ENCODE data around the gene CCDC146.
"Not testable (repeated sequence)": the region's sequence is repeated elsewhere in the genome, so short reads cannot be mapped to it uniquely, and the experiment has no call there.

The CCDC146 gene

DNA sequence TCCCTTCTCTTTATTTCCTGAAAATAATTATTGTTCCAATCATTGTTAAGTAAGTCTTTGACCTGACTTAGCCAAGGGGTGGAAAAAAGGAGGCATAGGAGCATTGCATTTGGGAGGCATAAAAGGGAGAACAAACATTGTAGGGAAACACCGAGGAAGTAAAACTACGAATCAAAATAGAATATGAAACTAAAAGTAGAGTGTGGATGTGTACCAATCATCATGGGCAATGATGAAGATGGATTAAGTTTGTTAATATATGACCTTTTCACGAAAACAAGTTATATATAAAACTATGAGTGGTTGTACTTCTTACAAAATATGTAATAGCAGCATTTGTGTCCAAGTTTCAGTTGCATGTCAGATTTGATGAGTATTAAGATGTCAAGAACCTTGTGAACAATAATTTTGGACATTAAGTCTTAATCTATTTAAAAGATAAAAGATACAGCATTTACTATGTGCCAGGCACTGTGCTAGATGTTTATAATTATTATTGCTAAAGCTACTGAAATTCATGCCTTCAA lies 52.9 kb downstream of the CCDC146 start:
- H3K27ac Mint-ChIP-seq, H3K36me3 Mint-ChIP-seq, DNase-seq, H3K27me3 Mint-ChIP-seq, H3K4me1 Mint-ChIP-seq, CTCF ChIA-PET, H3K4me3 Mint-ChIP-seq, H3K9me3 Mint-ChIP-seq: not testable (repeated sequence)

DNA sequence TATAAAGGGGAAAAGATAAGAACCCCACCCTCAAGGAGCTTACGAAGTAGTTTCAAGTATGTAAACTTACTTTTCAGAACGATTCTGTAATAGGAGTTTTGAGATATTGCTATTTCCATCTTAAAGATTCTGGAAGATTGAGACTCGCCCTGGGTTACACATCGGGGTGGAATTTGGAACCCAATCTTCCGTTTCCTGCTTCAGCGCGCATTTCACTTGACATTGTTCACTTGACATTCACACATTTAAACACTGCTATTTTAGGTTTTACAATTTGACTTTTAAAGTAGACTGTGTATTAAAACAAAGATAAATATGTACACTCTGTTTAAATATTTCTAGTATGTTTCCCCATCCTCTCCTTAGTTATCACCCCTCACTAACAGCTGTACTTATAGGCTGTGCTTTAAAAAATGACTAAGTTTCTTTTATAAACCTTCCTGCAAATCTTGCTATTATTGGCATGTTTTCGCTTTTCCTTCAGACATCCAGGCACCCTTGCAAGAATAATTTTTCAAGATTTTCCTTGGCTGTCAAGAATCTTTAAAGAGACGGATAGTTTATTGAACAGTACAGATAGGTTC lies 55.0 kb downstream of the CCDC146 start:
- H3K27ac Mint-ChIP-seq, H3K27me3 Mint-ChIP-seq, H3K9me3 Mint-ChIP-seq, H3K4me3 Mint-ChIP-seq, H3K4me1 Mint-ChIP-seq, DNase-seq, CTCF ChIA-PET, H3K36me3 Mint-ChIP-seq: not testable (repeated sequence)

- H3K36me3 Mint-ChIP-seq, CTCF ChIA-PET: not testable (repeated sequence)
These were observed 55.6 kb downstream of the CCDC146 start for GRCh38 chr7:77178024-77178423.

DNA sequence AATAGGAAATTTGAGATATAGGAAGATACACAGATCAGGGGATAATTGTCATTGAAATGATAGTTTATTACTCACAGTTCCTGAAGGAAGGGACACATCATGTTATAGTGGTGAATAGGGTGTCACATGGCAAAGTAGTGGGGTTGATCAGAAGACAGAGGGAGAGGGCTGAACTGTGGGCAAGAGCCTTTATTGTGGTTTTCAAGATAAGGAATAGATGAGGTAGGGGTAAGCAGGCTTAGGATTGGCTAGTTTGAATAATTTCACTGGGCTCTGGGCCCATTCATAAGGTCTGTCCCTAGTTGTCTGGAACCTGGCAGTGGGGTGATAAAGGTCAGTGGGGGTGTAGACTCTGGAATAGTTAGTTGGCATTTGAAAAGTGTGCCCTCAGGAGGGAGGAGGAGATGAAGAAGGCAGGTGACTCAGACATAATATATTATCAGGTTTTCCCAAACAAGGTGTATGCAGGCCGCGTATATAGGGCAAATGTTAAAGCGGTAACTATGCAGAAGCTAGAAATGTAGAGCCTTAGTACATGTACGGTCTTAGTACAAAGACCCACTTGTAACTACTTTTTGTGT lies 58.7 kb downstream of the CCDC146 start:
- CTCF ChIA-PET = no interaction called here
- Mint-ChIP-seq H3K4me3 (no peak overlapping the region), H3K27me3 (no peaks in the 10 kb centered on the region), H3K27ac (no peak overlapping the region), H3K36me3 (peaks cover 3% of the 10 kb centered on the region), H3K9me3 (peaks cover 2% of the 10 kb centered on the region), H3K4me1 (no peaks in the 10 kb centered on the region)
- DNase-seq = no peak

More at GRCh38 chr7:77178024-77178423, 55.6 kb downstream of the CCDC146 start:
- not testable (repeated sequence) for H3K4me3 Mint-ChIP-seq, H3K27me3 Mint-ChIP-seq, H3K27ac Mint-ChIP-seq, H3K9me3 Mint-ChIP-seq, H3K4me1 Mint-ChIP-seq, DNase-seq

- peaks cover 3% of the 10 kb centered on the region for H3K36me3 Mint-ChIP-seq
- CTCF ChIA-PET = interaction anchor here (0.9 kb wide), 1 partner anchor 12 kb away, joined by 4 read pairs; no protein-coding TSS in a partner anchor
- no peak for DNase-seq
- no peak overlapping the region for H3K27ac Mint-ChIP-seq
- H3K27me3 Mint-ChIP-seq = no peaks in the 10 kb centered on the region
- peaks cover 2% of the 10 kb centered on the region for H3K9me3 Mint-ChIP-seq
- no peaks in the 10 kb centered on the region for H3K4me1 Mint-ChIP-seq
- no peak overlapping the region for H3K4me3 Mint-ChIP-seq
These were observed 59.3 kb downstream of the CCDC146 start for GRCh38 chr7:77181734-77182133.

- DNase-seq = no peak
- no peak overlapping the region for H3K4me3 Mint-ChIP-seq
These were observed 59.8 kb downstream of the CCDC146 start for GRCh38 chr7:77182261-77182660.

DNA sequence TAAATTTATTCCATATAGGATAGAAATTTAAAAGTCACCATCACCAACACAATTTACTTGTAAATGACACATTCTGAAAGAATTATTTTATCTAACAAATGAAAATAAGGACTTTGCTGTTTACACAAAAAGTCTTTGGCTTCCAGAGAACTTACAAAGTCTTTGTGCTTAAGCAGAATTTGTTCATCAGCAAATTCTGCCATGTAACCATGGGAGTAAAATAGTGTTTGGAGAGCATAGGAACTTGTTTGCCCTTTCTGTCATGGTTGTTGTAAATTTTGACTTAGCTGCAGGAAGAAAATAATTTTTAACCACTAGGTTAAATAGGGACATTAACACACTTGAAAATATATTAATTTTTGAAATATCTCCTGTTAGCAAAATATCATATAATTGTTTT lies 62.0 kb downstream of the CCDC146 start:
- peaks cover 2% of the 10 kb centered on the region for H3K36me3 Mint-ChIP-seq
- H3K27me3 Mint-ChIP-seq = no peaks in the 10 kb centered on the region
- no peak for DNase-seq
- no peak overlapping the region for H3K4me3 Mint-ChIP-seq
- H3K27ac Mint-ChIP-seq = no peak overlapping the region
- no peaks in the 10 kb centered on the region for H3K4me1 Mint-ChIP-seq
- CTCF ChIA-PET = no interaction called here
- H3K9me3 Mint-ChIP-seq = peaks cover 2% of the 10 kb centered on the region

More at GRCh38 chr7:77182261-77182660, 59.8 kb downstream of the CCDC146 start:
- Mint-ChIP-seq H3K27ac (no peak overlapping the region), H3K4me1 (no peaks in the 10 kb centered on the region), H3K27me3 (no peaks in the 10 kb centered on the region), H3K36me3 (peaks cover 3% of the 10 kb centered on the region), H3K9me3 (peaks cover 2% of the 10 kb centered on the region)
- CTCF ChIA-PET = interaction anchor here (0.9 kb wide), 1 partner anchor 11 kb away, joined by 4 read pairs; no protein-coding TSS in a partner anchor

GRCh38 chr7:77184990-77185389 lies 62.6 kb downstream of the CCDC146 start:
- H3K27ac Mint-ChIP-seq = no peak overlapping the region
- CTCF ChIA-PET = no interaction called here

GRCh38 chr7:77185866-77186265 lies 63.5 kb downstream of the CCDC146 start:
- CTCF ChIA-PET = no interaction called here
- Mint-ChIP-seq H3K4me3 (no peak overlapping the region), H3K27me3 (no peaks in the 10 kb centered on the region), H3K27ac (no peak overlapping the region), H3K36me3 (peaks cover 2% of the 10 kb centered on the region), H3K4me1 (no peaks in the 10 kb centered on the region), H3K9me3 (peaks cover 2% of the 10 kb centered on the region)
- DNase-seq = no peak

More at GRCh38 chr7:77184990-77185389, 62.6 kb downstream of the CCDC146 start:
- Mint-ChIP-seq H3K4me3 (no peak overlapping the region), H3K4me1 (no peaks in the 10 kb centered on the region), H3K27me3 (no peaks in the 10 kb centered on the region), H3K9me3 (peaks cover 2% of the 10 kb centered on the region), H3K36me3 (peaks cover 2% of the 10 kb centered on the region)
- no peak for DNase-seq

- CTCF ChIA-PET = interaction anchor here (0.8 kb wide), 1 partner anchor 9 kb away, joined by 3 read pairs; no protein-coding TSS in a partner anchor
- no peaks in the 10 kb centered on the region for H3K27me3 Mint-ChIP-seq
These were observed 66.5 kb downstream of the CCDC146 start for GRCh38 chr7:77188731-77189437.

DNA sequence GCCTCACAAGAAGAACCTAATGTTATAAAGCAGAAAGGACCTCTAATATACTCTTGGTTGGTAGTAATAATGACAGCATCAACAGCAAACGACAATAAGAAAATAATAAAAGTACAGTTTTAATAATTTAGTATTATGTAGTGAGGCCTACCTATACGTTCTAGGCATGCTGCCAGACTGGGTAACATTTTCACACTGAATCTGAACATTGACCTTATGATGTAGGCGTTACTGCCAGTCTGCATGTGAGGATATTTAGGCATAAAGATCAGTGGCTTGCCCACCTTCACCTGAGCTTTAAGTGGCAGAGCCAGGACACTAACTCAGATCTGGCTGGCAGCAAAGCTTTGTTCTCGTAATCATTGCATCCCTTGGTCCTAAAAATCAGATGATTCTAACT lies 74.7 kb downstream of the CCDC146 start:
- Mint-ChIP-seq H3K4me3 (no peak overlapping the region), H3K27ac (no peak overlapping the region), H3K27me3 (peaks cover 5% of the 10 kb centered on the region), H3K9me3 (no peaks in the 10 kb centered on the region), H3K4me1 (peaks cover 45% of the 10 kb centered on the region), H3K36me3 (peaks cover 5% of the 10 kb centered on the region)
- DNase-seq = no peak
- CTCF ChIA-PET = interaction anchor here (0.7 kb wide), 1 partner anchor 8 kb away, joined by 3 read pairs; no protein-coding TSS in a partner anchor

More at GRCh38 chr7:77188731-77189437, 66.5 kb downstream of the CCDC146 start:
- H3K4me1 Mint-ChIP-seq = peaks cover 14% of the 10 kb centered on the region
- H3K4me3 Mint-ChIP-seq = no peak overlapping the region
- DNase-seq = no peak
- no peaks in the 10 kb centered on the region for H3K9me3 Mint-ChIP-seq
- H3K27ac Mint-ChIP-seq = no peak overlapping the region
- peaks cover 2% of the 10 kb centered on the region for H3K36me3 Mint-ChIP-seq

DNA sequence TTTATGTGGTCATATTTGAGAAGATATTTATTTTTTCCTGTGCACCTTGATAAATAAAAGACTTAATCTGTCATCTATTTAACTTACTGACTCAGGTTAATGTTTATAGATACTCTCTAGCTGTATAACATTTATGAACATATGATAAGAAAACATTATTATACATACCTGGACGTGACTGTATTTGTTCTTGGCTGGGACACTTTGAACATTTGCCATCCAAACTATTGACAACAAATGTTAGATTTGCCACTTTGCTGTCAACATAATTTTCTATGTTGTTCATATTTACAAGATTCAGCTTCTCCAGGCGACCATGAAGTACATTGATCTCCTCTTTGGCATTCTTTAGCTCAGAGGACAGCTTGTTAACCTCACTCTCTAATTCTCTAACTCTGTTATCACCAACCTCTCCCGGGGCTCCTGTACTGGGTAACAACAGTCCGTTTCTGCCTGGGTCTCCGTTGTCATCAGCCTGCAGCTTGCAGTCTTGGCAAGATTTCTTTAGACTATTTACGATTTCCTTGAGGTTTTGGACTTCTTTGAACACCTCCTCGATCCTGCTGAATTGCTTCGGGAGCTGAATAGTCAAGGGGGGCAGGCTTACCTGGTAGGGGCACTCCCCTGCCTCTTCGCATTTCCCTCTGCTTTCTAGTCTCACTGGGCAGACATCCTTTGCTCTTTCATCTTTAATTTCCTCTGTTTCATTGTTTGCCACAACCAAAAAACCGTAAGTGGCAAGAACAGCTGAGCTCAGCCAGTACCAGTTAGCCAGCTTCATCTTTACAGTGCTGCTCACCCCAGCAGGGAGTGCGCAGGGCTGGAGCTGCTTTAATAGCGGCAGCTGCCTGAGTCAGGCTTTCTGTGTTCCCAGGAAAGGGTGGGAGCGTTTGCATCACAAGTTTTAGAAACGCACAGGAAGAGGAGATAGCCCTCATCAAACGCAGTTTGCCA lies 76.9 kb downstream of the CCDC146 start, which contains the start of gene FGL2:
Gene FGL2 (minus strand): TSS at position 807 of the 954 bp plus-strand sequence. CDS start 26 bp downstream, at position 781.
- DNase-seq = peak; percentile 56
- H3K4me1 Mint-ChIP-seq = peaks cover 35% of the 10 kb centered on the region
- H3K9me3 Mint-ChIP-seq = no peaks in the 10 kb centered on the region
- H3K27me3 Mint-ChIP-seq = peaks cover 5% of the 10 kb centered on the region
- H3K36me3 Mint-ChIP-seq = peaks cover 3% of the 10 kb centered on the region
- peak within 1 kb of the TSS; percentile 63 for H3K4me3 Mint-ChIP-seq
- CTCF ChIA-PET = interaction anchor here (0.9 to 2.0 kb wide), 3 partner anchors 38 to 49 kb away, joined by 3 to 7 read pairs (median 7); no protein-coding TSS in a partner anchor
- H3K27ac Mint-ChIP-seq = peak within 1 kb of the TSS; percentile 67

DNA sequence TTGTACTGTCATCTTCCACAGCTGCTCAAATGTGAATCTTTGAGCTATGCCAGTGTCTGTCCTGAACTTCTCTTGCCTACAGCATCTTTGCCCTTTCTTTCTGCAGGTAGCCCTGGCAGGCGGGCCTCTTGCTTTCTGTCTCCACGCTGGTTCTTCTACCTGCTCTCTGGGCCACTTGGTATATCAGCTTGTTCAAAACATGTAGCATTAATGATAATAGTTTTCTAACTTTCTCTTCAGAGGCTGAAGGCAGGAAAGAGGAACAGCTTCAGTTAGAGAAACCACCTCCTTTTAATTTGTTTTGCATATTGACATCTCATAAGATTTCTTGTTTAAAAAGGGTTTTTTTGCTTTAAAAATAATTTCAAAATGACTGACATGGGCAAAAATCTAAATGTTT lies 78.1 kb downstream of the CCDC146 start:
- CTCF ChIA-PET = interaction anchor here (0.9 to 2.0 kb wide), 3 partner anchors 37 to 47 kb away, joined by 3 to 7 read pairs (median 7); no protein-coding TSS in a partner anchor
- peak overlapping the region; percentile 52 for H3K4me3 Mint-ChIP-seq
- DNase-seq = no peak
- no peaks in the 10 kb centered on the region for H3K9me3 Mint-ChIP-seq
- peaks cover 35% of the 10 kb centered on the region for H3K4me1 Mint-ChIP-seq
- H3K27ac Mint-ChIP-seq = peak overlapping the region; percentile 67
- peaks cover 5% of the 10 kb centered on the region for H3K27me3 Mint-ChIP-seq
- H3K36me3 Mint-ChIP-seq = peaks cover 3% of the 10 kb centered on the region
